HG03097 (cell line): ENCODE results near the gene SLC30A2.
A peak's percentile ranks its signal among the peaks of the same experiment; 100 is the strongest.

Source experiments
- ATAC-seq: cut with Tn5 transposase; IDR thresholded peaks from one replicate; pipeline ENCODE4 v1.9.1; 2021; ENCODE audit not compliant: unreplicated experiment, low FRiP score

SLC30A2 gene

DNA sequence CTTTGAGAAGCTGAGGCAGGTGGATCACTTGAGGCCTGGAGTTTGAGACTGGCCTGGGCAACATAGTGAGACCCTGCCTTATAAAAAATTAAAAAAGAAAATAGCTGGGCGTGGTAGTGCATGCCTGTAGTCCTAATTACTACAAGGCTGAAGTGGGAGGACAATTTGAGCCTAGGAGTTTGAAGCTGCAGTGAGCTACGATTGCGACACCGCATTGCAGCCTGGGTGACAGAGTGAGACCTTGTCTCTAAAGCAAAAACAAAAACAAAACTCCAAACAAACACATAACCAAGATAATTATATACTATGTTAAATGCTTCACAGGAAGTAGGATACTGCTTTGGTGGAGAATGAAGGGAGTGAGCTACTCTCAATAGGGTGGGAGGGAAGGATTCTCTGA is 42.7 kb downstream of the SLC30A2 start:
- no peak for ATAC-seq

DNA sequence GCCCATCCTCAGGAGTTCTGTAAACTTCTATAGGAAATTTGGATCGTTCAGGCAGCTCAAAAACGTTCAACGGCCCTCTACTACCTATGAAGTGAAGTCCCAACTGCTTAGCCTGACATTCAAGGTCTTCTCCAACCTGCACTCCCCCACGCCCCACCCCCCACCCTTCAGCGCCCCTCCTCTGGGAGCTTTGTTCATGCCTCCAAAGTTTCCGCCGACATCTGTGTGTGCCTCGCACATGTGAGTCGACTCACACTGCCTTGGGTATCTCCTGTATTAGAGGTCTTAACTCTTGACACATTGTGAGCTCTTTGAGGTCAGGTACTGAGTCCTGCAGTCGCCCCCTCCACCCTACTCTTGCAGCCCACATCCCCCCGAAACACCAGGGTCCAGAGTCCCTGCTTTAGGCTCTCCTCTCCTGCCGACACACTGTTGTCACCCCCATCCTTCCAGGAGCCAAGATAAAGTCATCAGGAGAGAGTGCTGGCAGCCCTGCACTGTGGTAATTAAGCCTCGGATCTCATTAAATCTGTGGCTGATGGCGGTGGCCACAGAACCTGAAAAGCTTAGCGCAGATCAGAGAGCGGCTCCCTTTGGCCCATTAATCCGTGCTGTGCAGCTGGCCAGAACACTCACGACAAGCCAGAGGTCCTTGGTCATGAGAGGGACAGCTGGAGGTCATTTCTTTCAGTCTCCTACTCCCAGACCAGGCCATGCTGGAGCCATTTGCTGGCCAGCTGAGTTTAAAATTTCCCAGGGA is 46.7 kb downstream of the SLC30A2 start:
- ATAC-seq = no peak

DNA sequence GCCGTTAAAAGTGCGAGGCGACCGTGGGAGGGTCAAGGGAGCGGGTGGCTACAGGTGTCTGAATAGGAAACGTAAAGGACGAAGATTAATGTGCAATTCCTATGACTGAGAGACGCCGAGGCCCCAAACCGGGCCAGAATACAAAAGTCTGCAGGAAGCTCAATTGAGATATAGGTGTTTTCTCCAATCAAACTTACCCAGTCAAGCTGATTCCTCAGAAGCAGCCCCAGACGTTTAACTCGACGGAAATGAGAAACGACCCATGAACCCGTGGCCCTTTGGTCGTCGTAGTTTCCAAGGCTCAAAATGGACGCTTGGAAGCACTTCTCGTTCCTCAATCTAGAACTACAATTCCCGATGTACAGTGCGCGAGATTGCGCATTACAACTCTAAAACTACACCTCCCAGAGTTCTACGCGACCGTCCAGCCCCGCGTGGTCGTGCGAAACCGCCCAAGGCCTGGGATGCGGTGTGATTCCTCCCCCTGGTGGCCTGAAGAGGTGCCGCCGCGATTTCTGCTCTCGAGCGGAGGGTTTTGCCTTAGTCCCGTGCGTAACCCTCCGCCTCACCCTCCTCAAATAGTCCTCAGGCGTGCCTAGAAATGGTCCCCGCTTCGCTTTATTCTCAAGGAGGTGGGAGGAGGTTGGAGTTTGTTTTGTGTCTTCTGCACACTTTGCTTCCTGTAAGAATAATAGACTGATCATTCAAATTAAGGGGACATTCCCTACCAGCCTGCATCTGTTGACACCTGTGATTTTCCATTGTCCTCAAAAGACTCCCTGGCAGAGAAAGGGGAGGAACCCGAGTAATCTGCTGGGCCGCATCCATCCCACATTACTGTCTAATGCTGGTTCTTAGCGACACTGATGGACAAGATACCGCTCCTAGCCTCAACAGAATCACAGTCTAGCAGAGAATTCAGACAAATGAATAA is 47.8 kb downstream of the SLC30A2 start, which contains the start of gene PAFAH2:
PAFAH2 (minus strand) TSS at position 236 of the 934 bp plus-strand sequence. CDS start 7,247 bp downstream, outside the sequence.
- peak; percentile 95 for ATAC-seq

DNA sequence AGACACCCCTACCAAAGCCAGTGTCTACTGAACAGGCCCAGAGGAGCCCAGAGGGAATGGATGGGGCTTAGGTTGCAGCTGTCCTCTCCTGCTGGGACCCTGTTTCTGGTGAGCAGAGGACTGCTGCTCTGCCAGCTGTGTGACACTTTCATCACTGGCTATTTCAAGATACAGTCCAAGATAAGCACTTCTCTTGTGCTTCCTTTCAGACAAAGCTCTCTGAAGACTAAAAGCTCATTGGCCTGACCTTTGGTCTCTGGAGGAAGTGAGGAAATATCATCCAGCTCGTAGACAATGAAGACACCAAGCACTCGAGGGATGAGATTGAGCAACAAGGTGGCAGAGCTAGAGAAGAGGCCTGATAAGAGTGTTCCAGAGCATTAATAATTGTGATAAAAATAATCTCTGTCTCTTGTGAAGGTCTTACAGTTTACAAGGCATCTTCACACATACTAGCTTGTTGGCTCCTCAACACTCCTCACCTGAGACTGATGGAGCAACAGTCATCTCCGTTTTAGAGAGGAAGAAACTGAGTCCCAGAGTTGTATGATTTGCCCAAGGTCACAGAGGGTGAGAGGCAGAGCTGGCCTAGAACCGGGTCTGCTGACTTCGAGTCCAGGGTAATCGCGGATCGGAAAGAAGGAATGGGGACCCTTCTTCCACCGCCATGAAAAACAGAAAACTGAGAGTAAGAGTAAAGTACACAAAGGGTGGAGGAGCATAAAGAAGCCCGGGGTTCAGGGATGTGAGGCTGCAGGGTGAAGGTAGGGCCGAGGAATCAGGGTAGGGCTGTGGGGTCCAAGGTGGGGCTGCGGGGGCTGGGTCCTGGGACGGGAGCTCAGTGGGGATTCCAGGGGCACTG is 48.7 kb downstream of the SLC30A2 start:
- ATAC-seq = no peak

DNA sequence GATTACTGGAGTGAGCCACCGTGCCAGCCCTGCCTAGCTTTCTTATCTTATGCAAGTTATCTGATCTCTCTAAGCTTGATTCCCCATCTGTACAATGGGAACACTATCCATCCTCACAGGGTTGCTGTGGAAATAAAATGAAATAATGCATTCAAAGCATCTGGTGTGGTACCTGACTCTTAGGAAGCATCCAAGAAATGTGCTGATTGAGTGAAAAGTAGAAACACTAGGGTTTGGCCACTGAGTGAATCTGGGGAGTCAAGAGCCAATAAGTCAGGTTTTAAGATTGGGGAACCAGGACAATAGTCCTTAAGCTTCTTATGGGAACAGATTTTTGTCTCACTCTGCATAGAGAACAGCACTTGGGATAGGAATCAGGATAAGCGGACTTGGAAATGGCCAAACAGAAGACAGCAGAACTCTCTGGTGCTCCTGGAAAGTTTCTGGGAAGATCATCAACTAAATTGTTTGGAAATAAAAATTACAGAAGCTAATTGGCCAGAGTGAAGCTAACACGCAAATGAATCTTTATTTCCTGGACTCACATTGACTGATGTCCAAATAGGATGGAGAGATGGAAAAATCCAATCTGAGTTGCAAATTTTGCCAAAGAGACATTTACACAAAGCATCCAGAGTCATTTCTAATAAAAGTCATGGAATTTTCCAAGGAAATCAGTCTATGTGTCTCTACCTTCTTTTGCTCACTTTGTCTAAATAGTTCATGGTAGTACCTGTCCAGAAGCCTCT is 51.3 kb downstream of the SLC30A2 start:
- no peak for ATAC-seq

DNA sequence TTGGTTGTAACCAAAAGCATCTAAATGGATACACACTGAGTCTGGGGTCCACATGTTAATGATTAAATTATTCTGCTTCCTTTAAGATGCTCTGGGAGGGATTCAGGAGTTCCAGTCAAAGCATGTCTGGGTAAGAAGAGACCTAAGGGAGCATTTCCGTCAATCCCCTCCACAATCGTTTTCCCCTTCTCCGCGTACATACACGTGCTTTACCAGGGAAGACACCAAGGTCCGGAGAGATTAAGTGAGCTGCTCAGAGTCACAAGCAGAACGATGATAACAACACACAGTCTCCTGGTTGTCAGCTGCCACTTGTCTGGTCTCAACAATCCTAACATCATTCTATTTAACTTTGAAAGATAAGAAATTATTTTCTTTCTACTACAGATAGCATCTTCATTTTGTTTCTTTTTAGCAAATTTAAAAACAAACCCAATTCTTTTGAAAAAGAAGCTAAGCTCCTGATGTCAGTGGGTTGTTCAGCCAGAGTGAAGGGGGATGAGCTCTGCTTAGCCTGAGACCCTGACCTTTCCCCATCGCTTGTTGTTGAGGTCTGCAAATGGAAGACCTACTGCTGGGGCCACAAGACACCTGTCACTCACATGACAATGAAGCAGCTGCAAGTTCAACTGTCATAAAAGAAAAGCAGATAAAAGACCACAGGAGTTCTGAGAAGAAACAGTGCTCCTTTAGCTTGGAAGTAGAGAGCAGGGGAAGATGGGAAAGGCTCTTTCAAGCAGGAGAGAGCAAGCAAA is 52.5 kb downstream of the SLC30A2 start:
- ATAC-seq = no peak

DNA sequence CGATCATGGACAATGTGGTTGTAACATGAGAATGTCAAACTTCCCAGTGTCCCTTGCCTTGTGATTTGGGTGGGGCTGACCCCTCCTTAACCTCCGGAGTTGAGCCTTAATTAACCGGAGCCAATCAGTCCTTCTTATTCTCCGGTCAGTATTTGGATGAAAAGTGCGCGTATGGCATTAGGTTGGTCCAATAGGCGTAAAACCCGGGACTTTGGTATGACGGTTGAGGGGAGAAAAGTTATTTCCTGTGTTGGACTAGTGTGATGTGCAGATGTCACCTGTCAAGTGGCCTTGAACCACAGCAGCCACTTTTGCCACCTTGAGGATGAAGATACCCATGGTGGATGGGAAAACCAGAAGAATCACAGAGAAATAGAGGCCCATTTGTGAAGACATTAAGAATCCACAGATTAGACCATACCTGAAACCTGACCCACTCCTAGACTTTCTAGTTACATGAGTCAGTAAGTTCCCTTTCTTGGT is 53.2 kb downstream of the SLC30A2 start:
- no peak for ATAC-seq

DNA sequence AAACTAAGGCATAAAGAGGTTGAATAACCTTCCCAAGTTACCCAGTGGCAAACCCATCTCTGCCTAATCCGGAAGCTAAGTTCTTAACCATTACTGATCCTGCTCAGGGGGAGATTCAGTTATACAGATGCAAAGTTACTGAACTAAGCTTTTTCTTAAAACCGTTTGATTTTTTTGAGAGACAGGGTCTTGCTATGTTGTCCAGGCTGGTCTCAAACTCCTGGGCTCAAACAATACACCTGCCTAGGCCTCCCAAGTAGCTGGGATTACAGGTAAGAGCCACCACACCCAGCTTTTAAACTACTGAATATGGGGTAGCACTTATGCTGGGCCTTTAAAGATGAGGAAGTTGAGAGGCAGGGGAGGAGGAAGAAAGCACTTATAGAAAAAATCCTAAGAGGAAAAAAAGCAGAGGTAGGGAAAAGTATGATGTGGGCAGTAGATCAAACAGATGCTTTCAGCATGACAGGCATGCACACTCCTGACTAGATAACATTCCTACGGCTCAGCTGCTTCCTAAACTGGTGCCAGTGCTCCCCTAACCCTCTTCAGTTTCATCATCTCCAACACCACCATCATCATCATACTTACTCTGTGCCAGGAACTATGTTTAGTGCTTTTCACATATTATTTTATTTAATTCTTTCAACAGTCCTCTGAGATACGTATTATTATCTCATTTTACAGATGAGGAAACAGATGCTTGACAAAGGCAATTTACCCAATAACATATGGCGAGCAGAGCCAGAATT is 53.8 kb downstream of the SLC30A2 start:
- ATAC-seq = no peak

DNA sequence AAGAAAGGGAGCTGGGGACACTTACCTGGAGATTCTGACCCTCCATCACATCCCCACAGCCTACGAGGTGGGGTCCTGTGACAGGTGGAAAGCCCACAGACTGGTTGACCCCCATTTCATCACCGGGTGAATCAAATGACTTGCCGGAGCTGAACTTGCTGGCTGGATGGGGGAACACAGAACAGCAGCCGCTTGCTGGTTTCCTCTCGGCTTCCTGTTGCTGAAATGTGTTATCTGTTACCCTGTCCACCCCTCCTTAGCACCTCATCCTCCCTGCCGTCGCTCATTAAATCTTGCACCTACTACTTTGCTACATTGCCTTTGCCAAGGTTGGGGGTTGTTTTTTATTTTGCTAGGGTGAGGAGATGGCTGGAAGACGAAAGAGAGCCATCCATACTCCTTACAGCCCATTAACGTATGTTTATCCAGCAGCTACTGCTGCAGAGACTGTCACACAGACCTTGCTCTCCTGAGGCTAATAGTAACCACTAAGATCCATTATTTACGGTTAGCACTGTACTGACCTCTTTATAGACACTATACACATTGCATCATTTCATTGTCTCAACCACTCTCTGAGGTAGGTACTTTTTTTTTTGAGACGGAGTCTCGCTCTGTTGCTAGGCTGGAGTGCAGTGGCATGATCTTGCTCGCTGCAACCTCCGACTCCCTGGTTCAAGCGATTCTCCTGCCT is 55.1 kb downstream of the SLC30A2 start:
- no peak for ATAC-seq

DNA sequence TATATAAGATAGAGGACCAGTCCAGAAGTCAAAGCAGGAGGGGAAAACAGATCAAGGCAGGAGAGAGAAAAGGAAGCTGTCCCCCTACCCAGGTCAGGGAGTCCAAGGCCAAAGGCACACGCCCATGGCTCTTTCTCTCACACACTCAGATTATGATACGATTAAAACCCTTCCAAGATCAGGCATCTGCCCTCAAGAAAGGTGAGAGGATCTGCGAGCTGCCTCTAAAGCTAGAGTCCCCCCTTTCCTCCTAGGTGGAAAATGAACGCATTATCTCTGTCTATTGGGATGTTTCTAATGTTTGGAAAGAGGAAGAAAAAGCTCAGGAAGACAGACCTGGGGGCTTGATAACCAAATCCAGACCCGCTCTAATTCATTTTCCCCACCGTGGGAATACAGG is 55.7 kb downstream of the SLC30A2 start:
- no peak for ATAC-seq

DNA sequence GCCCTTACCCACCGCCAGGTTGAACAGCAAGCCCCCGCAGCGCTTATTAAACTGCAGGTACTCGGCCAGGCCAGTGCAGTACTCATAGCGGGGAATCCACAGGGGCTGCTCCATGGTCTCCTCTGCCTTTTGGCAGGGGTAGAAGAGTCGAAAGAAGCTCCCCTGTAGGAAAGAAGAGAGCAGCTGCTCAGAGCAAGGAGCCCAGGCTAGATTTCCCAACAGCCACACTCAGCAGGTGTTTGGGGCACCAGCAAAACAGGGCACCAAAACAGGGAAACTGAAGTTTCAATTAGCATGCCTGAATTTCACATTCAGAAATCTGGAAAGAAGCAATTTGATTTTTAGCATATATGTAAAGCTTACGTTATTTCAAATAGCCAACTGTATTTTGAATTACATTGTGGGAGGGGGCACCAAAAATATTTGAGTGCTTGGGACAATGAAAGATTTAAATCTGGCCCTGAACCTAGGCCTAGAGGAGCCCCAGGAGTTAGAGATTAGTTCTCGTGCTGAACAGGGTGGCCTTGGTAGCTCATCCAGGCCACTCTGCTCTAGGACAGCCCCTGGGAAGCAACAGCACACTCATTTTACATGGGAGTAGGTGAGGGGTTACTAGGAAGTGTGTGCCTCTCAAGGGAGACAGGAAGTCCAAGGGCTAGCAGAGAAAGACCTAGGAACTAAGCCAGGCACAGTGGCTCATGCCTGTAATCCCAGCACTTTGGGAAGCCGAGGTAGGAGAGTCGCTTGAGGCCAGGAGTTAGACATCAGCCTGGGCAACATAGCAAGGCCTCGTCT is 56.3 kb downstream of the SLC30A2 start:
- ATAC-seq = no peak

DNA sequence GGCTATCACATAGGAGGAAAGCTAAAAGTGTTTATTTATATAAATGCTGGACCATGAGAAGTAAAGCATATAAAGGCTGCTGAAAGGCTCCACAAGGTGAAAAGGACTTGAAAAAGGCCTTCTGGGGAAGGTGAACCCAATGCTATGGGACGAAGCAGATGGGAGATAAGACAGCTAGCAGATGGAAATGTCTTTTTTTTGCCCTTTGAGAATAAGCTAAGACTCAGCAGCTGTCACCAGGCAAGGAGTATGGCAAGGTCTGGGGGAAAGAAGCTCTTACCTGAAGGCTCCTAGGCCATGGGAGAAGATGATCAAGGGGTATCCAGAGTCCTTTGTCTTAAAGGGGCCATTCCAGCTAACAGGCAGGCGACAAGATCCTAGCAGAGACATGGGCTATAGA is 58.0 kb downstream of the SLC30A2 start:
- ATAC-seq = no peak
